GM19238 (cell line): ENCODE data around the gene ZMYND19.
A peak's percentile ranks its signal among the peaks of the same experiment; 100 is the strongest.
"Not testable (repeated sequence)": the region's sequence is repeated elsewhere in the genome, so short reads cannot be mapped to it uniquely, and the experiment has no call there.

Experiments
- DNase-seq: peaks from one replicate; pipeline ENCODE4 v3.0.0; 2011; ENCODE audit warnings: low spot score; ENCODE audit not compliant: insufficient read length

The ZMYND19 gene

DNA sequence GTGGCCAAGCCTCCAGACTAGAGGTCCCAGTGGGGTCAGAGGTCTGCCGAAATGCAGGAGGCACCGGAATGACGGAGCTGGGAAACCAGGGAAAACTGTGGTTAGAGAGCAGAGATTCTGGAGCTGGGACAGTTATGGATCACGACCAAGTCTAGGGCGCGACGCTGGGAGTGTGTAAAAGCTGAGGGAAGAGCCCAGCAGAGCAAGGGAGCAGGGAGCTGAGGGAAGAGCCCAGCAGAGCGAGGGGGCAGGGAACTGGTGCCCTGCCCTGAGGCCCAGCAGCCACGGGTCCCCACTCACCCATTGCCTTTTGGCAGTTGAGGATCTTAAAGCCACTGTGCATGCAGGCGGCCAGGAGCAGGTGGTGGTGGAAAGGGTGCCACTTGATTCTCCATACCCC lies 26.2 kb downstream of the ZMYND19 start:
- no peak for DNase-seq

DNA sequence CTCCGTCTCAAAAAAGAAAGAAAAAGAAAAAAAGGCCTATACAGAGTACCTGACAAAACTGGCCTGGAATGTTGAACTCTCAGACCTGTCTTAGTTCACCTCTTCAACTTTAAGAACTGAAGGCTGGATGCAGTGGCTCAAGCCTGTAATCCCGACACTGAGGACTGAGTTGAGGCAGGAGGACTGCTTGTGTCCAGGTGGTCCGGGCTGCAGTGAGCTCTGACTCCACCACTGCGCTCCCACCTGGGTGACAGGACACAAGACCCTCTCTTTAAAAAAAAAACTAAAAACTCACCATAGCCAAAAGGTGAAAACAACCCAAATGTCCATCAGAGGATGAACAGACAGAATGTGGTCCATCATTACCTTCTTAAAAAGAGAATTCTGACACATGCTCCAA lies 32.2 kb downstream of the ZMYND19 start:
- DNase-seq: no peak

DNA sequence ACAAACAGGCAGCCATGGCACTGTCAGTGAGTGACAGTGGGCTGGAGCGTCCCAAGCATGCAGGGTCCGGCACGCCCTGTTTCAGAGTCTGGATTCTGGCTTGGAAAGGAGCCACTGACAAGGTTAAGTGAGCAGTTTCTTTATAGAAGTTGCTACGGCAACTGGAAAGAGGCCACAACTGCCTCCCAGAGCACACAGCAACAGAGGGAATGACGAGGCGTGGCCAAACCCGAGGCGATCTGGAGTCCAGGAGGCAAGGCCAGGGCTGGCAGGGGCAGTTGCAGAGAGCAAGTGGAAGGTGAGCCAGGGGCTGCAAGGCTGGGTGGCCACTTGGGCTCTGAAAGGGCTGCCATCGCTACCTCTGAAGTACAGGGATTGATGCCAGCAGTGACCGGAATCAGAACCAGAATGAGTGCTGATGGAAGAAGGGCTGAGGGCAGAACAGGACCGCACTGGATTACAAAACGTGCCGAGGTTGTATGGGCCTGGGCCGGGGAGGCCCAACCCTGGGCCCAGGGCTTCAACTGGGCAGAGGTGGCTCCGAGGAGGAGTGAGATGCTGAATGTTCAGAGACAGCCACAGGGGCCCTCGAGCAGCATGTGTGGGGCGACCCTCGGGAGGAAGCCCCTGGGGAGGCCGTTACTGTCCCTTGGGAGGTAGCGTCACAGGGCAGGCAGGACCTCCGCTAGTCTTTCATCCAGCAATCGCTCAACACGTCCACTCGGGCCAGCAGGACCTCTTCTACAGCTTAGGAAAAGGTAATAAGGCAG lies 34.1 kb downstream of the ZMYND19 start:
- no peak for DNase-seq

DNA sequence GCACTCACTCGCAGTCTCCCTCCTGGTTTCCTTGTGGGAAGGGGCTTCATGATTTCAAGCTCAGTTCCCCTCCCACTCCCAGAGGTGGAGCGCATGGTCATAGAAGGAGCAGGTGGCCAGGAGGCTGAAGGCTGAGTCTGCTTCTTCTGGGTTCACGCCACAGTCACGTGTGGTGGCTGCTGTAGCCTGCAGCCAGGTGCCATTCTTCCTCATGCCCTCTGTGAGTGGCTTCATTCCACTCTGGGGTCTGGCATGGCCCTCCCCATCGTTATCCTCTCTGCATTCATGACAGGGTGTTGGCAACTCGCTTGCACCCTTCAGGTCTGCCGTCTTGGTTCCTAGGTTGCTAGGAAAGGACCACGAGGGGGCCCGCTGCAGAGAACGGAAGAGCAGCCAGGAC lies 35.1 kb downstream of the ZMYND19 start:
- no peak for DNase-seq

DNA sequence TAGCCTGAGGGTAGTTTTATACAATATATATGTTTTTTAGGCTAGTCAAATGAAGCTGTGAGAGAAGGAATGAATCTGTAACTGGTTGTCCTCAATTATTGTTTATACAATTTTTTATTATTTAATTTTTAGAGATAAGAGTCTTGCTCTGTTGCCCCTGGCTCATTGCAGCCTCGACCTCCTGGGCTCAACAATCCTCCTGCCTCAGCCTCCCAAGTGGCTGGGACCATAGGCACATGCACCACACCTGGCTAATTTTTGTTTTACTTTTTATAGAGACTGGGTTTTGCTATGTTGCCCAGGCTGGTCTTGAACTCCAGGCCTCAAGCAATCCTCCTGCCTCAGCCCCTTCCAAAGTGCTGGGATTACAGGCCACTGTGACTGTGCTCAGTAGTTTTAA lies 36.0 kb downstream of the ZMYND19 start:
- no peak for DNase-seq

DNA sequence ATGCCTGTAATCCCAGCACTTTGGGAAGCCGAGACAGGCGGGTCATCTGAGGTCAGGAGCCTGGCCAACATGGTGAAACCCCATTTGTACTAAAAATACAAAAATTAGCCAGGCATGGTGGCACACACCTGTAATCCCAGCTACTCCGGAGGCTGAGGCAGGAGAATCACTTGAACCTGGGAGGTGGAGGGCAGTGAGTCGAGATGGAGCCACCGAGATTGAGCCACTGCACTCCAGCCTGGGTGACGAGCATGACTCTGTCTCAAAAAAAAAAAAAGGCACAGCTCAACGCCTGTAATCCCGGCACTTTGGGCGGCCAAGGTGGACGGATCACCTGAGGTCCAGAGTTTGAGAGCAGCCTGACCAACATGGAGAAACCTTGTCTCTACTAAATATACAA lies 36.7 kb downstream of the ZMYND19 start:
- DNase-seq: not testable (repeated sequence)

DNA sequence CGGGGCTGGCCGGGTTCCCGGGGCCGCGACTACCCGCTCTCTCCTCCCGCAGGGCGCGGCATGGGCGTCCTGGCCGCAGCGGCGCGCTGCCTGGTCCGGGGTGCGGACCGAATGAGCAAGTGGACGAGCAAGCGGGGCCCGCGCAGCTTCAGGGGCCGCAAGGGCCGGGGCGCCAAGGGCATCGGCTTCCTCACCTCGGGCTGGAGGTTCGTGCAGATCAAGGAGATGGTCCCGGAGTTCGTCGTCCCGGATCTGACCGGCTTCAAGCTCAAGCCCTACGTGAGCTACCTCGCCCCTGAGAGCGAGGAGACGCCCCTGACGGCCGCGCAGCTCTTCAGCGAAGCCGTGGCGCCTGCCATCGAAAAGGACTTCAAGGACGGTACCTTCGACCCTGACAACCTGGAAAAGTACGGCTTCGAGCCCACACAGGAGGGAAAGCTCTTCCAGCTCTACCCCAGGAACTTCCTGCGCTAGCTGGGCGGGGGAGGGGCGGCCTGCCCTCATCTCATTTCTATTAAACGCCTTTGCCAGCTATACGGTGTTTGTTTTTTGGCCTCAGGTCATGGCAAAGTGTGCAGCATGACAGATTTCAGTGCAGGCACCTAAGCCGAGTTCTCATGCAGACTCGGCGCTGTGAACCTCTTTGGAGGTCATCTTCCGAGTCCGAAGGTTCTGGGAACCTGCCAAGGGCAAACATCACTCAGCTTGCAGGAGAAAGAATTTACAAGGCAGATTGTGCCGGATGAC lies 38.1 kb downstream of the ZMYND19 start:
- peak; percentile 61 for DNase-seq

DNA sequence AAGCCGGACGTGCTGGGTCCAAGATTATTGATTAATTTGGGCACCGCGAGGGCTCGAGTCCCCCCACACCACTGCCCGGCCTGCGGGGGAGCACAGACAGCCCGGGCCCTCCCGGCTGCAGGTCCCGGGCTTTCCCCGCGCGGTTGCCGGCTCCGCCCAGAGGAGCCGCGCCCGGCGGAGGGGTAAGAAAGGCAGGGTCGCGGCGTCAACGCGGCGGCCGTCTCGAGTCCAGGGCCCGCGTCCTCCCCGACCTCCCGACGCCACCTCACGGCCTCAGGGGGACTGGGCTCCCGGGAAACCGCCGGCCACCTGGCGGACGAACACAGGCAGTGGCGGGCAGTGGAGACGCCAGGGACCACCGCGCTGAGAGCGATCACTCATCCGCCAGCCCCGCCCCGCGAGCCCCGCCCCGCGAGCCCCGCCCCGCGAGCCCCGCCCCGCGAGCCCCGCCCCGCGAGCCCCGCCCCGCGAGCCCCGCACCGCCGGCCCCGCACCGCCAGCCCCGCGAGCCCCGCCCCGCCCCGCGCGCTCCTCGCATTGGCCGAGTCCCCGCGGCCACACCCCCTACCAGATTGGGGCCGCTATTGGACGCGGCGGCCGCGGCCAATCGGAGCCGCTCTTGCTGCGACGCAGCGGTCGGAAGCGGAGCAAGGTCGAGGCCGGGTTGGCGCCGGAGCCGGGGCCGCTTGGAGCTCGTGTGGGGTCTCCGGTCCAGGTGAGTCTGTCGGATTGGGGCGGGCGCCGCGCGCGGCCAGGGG lies 38.9 kb downstream of the ZMYND19 start, which contains the start of gene MRPL41:
TSS of gene MRPL41 (plus strand) at position 616 of the 758 bp plus-strand sequence. CDS start 203 bp downstream, outside the sequence.
- peak; percentile 99 for DNase-seq

DNA sequence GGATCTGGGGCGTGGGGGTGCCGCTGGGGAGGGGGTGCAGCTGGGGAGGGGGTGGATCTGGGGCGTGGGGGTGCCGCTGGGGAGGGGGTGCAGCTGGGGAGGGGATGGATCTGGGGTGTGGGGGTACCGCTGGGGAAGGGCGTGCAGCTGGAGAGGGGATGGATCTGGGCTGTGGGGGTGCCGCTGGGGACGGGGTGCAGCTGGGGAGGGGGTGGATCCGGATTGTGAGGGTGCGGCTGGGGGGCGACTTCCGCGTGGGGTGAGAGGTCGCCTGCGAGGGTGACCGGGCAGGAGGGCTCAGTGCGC lies 39.4 kb downstream of the ZMYND19 start:
- DNase-seq: not testable (repeated sequence)

DNA sequence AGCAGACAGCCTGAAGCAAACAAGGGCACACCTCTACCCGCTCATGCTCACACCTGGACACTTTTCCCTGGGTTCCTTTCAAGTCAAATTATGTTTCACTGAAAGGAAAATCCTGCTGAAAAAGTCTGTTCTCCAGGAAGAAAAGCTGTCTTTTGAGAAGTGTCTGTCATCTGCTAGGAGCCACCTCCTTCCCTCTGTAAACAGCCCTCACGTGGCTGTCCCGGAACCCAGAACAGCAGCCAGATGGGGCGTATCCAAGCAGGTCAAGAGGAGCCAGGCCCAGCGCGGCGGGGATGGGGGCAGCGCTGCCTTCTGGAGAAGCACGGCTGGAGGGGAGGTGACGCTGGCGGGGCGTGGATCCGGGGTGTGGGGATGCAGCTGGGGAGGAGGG lies 40.1 kb downstream of the ZMYND19 start, which contains the start of gene PNPLA7:
TSS of gene PNPLA7 (minus strand) at position 172 of the 391 bp plus-strand sequence. CDS start 205 bp downstream, outside the sequence.
- peak; percentile 71 for DNase-seq

DNA sequence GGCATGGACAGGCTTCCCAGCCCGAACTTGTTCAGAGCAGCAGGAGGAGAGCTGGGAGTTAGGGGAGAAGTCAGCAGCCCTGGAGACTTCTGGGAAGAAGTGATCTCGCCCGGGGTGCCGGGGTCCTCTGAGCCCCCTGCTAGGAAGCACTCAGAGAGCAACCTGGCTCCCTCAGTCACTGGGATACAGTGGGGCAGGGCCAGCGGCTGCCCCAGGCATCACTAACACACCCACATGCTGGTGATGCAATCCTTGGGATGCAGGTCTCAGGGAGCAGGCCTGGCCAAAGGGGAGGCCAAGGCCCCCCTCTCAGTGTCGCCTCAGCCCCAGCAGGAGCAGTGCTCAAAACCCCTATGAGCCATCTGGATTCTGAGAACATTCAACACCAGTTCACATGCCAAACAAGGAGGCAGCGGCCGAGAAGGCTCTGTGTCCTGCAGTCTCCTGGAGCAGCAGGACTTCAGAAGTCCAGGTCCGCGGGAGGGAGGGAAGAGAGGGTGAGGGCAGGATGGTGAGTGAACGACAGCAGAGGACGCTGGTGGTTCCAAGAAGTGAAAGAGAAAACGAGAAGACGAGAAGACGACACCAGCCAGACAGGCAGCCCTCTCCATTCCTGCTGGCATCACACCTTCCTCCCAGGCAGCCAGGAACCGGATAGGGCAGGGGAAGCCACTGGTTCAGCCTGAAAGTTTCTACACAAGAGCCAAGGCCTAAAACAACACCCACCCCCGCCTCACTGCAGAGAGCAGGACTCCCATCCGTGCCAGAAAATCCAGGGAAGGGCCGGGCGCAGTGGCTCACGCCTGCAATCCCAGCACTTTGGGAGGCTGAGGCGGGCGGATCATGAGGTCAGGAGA lies 42.4 kb downstream of the ZMYND19 start:
- DNase-seq: no peak

DNA sequence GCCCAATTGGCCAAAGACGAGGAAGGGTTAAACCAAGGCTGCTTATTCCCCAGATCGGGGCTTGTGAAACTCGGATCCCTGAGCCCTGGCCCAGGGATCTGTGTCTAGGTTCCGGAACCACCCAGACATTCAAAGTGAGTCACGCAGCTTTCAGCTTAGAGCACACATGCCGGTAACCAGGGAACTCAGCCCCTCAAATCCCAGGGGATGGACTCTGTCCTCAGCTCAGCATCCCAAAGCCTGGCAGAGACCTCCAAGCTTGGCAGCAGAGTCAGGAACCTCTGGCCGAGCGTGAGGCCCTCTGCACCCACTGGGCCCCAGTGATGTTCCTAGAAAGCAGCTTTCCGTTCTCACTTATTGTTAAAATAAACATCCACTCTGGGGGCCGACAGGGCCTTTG lies 45.2 kb downstream of the ZMYND19 start:
- no peak for DNase-seq

DNA sequence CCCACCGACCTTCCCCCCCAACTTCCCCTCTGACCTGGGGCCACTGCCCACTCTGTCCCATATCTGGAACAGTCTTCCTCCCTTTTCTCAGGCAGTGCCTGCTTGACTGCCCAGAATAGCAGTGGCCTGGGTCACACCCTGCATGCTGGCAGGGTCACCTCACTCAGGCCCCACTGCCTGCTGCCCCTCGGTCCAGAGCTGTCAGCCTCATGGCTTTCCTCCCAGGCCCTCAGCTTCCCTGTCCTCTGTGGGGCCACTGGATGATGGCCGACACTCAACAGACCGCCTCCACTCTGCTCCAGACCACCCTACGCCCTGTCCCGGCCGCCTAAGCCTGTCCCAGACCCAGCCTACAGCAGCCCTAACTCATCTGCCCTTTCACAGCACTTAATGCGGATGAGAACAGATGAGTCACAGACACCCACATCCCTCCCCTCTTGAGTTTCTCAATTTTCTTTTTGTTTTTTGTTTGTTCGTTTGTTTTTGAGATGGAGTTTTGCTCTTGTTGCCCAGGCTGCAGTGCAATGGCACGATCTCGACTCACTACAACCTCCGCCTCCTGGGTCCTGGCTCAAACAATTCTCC lies 46.0 kb downstream of the ZMYND19 start:
- DNase-seq: no peak

DNA sequence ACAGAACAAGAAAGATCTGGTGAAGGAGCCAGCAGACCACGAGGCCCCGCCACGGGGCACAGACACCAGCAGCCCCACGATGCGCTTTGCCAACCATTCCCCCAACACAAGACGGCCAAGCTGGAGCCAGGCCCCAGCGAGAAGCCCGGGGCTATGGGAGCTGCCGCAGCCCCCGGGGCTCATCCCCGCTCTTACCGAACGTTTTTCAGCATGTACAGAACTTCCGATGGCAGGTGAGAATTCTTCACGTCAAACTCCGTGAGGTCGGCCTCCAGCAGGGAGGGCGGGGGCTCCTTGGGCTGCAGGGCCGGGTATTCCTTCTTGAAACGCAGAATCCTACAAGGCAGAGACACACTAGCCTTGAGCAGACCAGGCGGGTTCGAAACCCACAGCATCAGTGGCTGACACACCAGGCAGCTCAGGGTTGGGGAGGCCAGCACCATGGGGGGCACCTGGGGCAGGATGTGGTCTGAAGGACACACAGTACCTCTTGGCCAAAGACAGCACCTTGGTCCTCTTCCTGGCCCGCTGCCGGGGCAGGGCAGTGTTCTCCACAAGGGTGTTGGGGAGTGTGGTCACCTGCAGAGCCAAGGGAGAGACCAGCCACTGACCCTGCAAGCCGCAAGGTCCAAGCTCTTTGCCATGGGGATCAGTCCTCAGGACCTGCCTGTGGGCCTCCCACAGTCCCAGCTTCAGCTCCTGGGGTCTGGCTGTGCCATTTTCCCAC lies 46.9 kb downstream of the ZMYND19 start:
- no peak for DNase-seq

DNA sequence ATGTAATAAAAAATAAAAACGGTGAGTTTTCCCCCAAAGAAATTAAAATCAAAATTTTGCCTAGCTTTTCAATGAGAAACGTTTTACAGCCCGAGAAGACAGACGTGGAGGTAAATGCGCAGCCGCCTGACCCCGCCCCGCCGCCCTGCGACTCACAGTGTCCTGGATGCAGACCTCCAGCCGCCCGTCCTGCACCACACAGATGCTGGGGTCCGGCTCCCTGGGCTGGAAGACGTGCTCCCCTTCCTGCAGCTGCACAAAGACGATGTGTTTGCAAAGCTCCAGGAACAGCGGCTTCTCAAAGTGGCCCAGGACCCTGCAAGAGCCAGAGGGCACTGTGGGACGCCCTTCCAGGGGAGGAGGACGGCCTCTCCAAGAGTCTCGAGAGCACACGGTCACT lies 47.8 kb downstream of the ZMYND19 start:
- no peak for DNase-seq

DNA sequence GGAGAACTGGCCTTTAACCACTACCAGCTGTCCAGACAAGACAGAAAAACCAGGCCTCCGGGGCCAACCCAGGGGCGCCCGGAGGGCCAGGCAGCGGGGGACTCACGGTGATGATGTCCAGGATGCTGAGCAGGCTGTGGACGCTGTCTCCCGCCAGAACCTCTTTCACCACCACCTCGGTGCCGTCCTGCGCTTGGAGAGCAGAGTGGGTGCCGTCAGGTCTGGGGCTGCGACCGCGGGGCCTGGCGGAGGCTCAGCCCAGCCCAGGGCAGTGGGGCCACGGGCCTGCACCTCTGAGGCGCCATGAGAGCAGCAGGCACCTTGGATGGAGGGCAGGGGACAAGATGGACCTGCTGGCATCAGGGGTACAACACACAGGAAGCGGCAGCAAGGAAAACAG lies 49.8 kb downstream of the ZMYND19 start:
- DNase-seq: no peak

DNA sequence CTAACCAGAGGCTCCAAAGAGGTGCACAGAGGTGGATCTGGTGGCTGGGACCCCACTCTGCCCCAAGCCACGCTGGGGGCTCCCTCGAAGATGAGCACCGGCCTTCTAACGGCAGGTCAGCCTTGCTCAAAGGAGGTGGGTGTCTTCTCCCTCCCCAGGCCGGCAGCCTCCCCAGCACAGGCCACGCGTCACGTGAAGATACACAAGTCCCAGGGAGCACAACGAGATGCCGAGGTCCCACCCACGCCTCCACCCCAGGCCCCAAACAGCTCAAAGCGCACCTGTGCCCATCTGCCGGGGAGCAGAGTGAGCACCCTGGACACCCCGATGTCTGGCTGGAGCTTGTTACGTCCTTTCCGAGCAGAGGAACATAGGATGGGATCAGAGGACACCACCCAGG lies 52.3 kb downstream of the ZMYND19 start:
- no peak for DNase-seq

DNA sequence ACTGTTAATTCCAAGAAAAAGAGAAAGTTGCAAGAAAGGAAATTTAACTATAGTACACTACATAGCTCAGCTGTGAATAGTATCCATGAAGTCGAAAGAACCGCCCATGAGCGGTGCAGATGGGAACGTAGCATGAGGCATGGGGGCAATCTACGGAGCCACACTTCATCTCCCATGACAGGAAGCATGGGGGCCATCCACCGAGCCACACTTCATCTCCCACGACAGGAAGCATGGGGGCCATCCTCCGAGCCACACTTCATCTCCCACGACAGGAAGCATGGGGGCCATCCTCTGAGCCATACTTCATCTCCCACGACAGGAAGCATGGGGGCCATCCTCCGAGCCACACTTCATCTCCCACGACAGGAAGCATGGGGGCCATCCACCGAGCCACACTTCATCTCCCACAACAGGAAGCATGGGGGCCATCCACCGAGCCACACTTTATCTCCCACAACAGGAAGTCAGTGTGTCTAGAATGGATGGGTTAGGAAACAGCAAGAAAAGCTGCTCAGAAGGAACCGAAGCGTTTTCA lies 53.6 kb downstream of the ZMYND19 start:
- not testable (repeated sequence) for DNase-seq

DNA sequence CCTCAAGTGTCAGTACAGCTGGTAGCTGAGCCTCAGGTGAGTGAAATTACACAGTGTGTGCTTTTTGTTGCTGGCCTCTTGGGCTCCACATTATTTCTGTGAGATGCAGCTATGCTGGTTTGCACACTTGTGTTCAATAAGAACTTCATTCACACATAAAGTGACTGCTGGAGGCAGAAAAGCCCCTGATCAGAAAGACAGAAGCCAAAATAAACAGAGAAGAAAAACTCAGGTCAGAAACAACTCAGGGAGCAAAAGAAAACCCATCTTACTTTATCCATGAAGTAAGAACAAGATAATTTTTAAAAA lies 55.2 kb downstream of the ZMYND19 start:
- no peak for DNase-seq
